GM19452 (cell line): ENCODE data around the gene DSC1.
"Not testable (repeated sequence)": the region's sequence is repeated elsewhere in the genome, so short reads cannot be mapped to it uniquely, and the experiment has no call there.

Experiments used
- ATAC-seq: cut with Tn5 transposase; IDR thresholded peaks from one replicate; pipeline ENCODE4 v1.9.1; 2021; ENCODE audit not compliant: unreplicated experiment

Gene DSC1

GRCh38 chr18:31171144-31171839, 8.6 kb upstream of the DSC1 start:
- ATAC-seq = no peak

- ATAC-seq = no peak
These were observed 7.7 kb upstream of the DSC1 start for GRCh38 chr18:31170335-31170734.

- no peak for ATAC-seq
These were observed 250 bp downstream of the DSC1 start for GRCh38 chr18:31162419-31162793.

- ATAC-seq = no peak
These were observed 768 bp downstream of the DSC1 start for GRCh38 chr18:31161757-31162418.

- ATAC-seq = no peak
These were observed 5.6 kb downstream of the DSC1 start for GRCh38 chr18:31156821-31157763.

- ATAC-seq = no peak
These were observed 7.2 kb downstream of the DSC1 start for GRCh38 chr18:31155498-31155897.

- no peak for ATAC-seq
These were observed 8.5 kb downstream of the DSC1 start for GRCh38 chr18:31154181-31154580.

- no peak for ATAC-seq
These were observed 13.3 kb downstream of the DSC1 start for GRCh38 chr18:31149351-31149750.

- ATAC-seq = no peak
These were observed 14.1 kb downstream of the DSC1 start for GRCh38 chr18:31148600-31148999.

GRCh38 chr18:31146809-31147208, 15.8 kb downstream of the DSC1 start:
- ATAC-seq = no peak

GRCh38 chr18:31143025-31143424, 19.6 kb downstream of the DSC1 start:
- no peak for ATAC-seq

- ATAC-seq = no peak
These were observed 23.9 kb downstream of the DSC1 start for GRCh38 chr18:31138709-31139108.

GRCh38 chr18:31134988-31135529, 27.6 kb downstream of the DSC1 start:
- ATAC-seq = no peak

GRCh38 chr18:31129398-31130115, 33.1 kb downstream of the DSC1 start:
- ATAC-seq = no peak

GRCh38 chr18:31125878-31126277, 36.8 kb downstream of the DSC1 start:
- ATAC-seq = no peak

- ATAC-seq = not testable (repeated sequence)
These were observed 39.5 kb downstream of the DSC1 start for GRCh38 chr18:31123125-31123524.

GRCh38 chr18:31120594-31120993, 42.1 kb downstream of the DSC1 start:
- ATAC-seq = no peak

GRCh38 chr18:31116853-31117595, 45.6 kb downstream of the DSC1 start:
- no peak for ATAC-seq

GRCh38 chr18:31112804-31113203, 49.9 kb downstream of the DSC1 start:
- no peak for ATAC-seq

GRCh38 chr18:31105733-31106132, 56.9 kb downstream of the DSC1 start:
- no peak for ATAC-seq
